DMS153 treated with DMSO at 0.1 percent for 48 hours (cell line): ENCODE measurements around the gene C17orf107.
"Not testable (repeated sequence)": the region's sequence is repeated elsewhere in the genome, so short reads cannot be mapped to it uniquely, and the experiment has no call there.

Experiments
- DNase-seq: peaks from one replicate; lab custom pipeline; 2025; ENCODE audit not compliant: unreplicated experiment; lab: John Stamatoyannopoulos, UW

The C17orf107 gene

GRCh38 chr17:4900231-4901107 lies 1.1 kb downstream of the C17orf107 start:
- no peak for DNase-seq

GRCh38 chr17:4901108-4901647 lies 1.8 kb downstream of the C17orf107 start:
- DNase-seq: no peak

- DNase-seq: no peak
These were observed 2.5 kb downstream of the C17orf107 start for GRCh38 chr17:4901648-4902344.

- DNase-seq: no peak
These were observed 3.2 kb downstream of the C17orf107 start for GRCh38 chr17:4902540-4902939.

- DNase-seq: peak; percentile 19
These were observed 3.9 kb downstream of the C17orf107 start, which contains the start of gene CHRNE for GRCh38 chr17:4903051-4903818. TSS of gene CHRNE (minus strand) at chr17:4903098. CDS start at chr17:4903063, 35 bp downstream.

GRCh38 chr17:4906642-4907041 lies 7.3 kb downstream of the C17orf107 start:
- not testable (repeated sequence) for DNase-seq

GRCh38 chr17:4908301-4908700 lies 9.0 kb downstream of the C17orf107 start:
- no peak for DNase-seq

GRCh38 chr17:4908711-4909496 lies 9.6 kb downstream of the C17orf107 start:
- DNase-seq: peak; percentile 38

GRCh38 chr17:4913994-4914393 lies 14.7 kb downstream of the C17orf107 start:
- DNase-seq: no peak

GRCh38 chr17:4914551-4914950 lies 15.2 kb downstream of the C17orf107 start:
- not testable (repeated sequence) for DNase-seq

GRCh38 chr17:4919511-4920047 lies 20.2 kb downstream of the C17orf107 start:
- DNase-seq: no peak

- DNase-seq: no peak
These were observed 21.2 kb downstream of the C17orf107 start for GRCh38 chr17:4920351-4921048.

- DNase-seq: no peak
These were observed 22.0 kb downstream of the C17orf107 start for GRCh38 chr17:4921320-4921719.

- not testable (repeated sequence) for DNase-seq
These were observed 27.4 kb downstream of the C17orf107 start for GRCh38 chr17:4926577-4927335.

- no peak for DNase-seq
These were observed 29.5 kb downstream of the C17orf107 start for GRCh38 chr17:4928881-4929280.

- DNase-seq: no peak
These were observed 32.6 kb downstream of the C17orf107 start, which contains the start of gene GP1BA for GRCh38 chr17:4931963-4932362. TSS of gene GP1BA (plus strand) at chr17:4932277. CDS start at chr17:4932605, 328 bp downstream.

- no peak for DNase-seq
These were observed 33.4 kb downstream of the C17orf107 start for GRCh38 chr17:4932756-4933155.

- no peak for DNase-seq
These were observed 34.3 kb downstream of the C17orf107 start for GRCh38 chr17:4933646-4934045.
